ENCODE results near the gene M1AP.

Gene M1AP

DNA sequence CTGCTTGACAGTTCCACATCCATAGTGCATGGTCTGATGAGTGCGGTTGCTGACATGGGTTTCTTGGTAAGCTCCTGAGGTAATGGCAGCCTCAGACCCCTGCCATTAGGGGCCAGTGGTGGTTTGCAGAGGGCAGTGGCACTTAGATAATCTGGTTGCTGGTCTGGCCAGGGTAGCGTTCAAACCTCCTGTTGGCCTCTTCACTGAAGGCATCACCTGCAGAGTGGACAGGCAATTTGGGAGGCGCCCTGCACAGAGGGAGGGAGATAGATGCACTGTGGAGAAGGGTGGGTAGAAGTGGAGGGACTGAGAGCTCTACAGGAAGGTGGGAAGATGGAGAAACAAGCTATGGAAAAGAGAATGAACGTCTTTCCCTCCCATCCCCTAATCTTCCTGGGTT is 114.7 kb downstream of the M1AP start:
- Histone ChIP-seq H3K27ac (ENCODE audit: low read length) (no peak overlapping the region), H3K27me3 (ENCODE audit: control insufficient read depth, insufficient read depth, low read length) (no peaks in the 10 kb centered on the region), H3K36me3 (ENCODE audit: control insufficient read depth, insufficient read depth, low read length) (peaks cover 10% of the 10 kb centered on the region; the same call in 1 of the 2 replicates), H3K4me1 (ENCODE audit: control insufficient read depth, insufficient read depth, low read length) (peaks cover 3% of the 10 kb centered on the region), H3K4me3 (ENCODE audit: low read length) (no peak overlapping the region), H3K9me3 (ENCODE audit: control insufficient read depth, insufficient read depth, low read length) (no peaks in the 10 kb centered on the region)
- no peak for DNase-seq (ENCODE audit: low read depth, low spot score)
- no CpG with 5 or more reads among the region's 4 CpGs for WGBS (ENCODE audit: insufficient coverage, insufficient read length)

DNA sequence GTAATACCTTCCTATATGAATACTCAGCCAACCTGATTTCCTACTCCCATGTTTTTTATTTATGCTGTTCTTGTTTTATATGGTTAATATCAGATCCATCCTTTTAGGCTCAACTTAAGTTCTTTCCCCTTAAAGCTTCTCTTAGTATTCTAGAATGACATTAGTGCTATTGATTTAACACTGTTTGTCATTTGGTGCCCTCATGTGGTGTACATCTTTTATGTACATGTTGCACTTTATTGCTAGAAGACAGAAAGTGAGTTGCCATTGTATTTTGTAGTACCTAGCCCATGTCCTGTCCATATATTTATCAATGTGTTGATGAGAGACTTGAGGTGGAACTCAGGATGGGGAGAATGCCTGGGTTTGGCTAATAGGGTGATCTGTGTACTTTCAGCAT is 115.9 kb downstream of the M1AP start:
- Histone ChIP-seq H3K27ac (ENCODE audit: low read length) (no peak overlapping the region), H3K27me3 (ENCODE audit: control insufficient read depth, insufficient read depth, low read length) (no peaks in the 10 kb centered on the region), H3K9me3 (ENCODE audit: control insufficient read depth, insufficient read depth, low read length) (no peaks in the 10 kb centered on the region), H3K36me3 (ENCODE audit: control insufficient read depth, insufficient read depth, low read length) (peaks cover 12% of the 10 kb centered on the region; the same call in 1 of the 2 replicates), H3K4me3 (ENCODE audit: low read length) (no peak overlapping the region), H3K4me1 (ENCODE audit: control insufficient read depth, insufficient read depth, low read length) (peaks cover 3% of the 10 kb centered on the region)
- no peak for DNase-seq (ENCODE audit: low read depth, low spot score)

DNA sequence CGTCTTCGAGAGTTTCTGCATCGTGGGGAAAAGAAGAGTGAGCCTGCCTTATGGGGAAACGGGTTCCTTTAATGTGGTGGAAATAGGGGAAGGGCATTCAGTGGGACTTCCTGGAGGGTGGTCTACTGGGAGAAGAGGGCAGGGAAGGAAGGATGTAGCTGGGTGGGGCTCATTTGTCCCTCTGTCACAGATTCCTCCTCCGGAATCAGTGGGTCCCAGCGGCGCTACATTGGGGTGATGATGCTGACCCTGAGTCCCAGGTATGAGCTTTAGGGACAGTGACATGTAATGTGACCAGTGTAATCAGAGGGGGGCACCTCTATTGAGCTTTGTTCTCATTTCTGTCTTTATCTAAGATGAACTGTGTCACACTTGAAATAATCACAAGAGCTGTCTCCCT is 116.5 kb downstream of the M1AP start:
- Histone ChIP-seq H3K9me3 (ENCODE audit: control insufficient read depth, insufficient read depth, low read length) (no peaks in the 10 kb centered on the region), H3K4me3 (ENCODE audit: low read length) (no peak overlapping the region), H3K27me3 (ENCODE audit: control insufficient read depth, insufficient read depth, low read length) (no peaks in the 10 kb centered on the region), H3K4me1 (ENCODE audit: control insufficient read depth, insufficient read depth, low read length) (peaks cover 3% of the 10 kb centered on the region), H3K27ac (ENCODE audit: low read length) (no peak overlapping the region), H3K36me3 (ENCODE audit: control insufficient read depth, insufficient read depth, low read length) (peaks cover 15% of the 10 kb centered on the region; the same call in 1 of the 2 replicates)
- no CpG with 5 or more reads among the region's 7 CpGs for WGBS (ENCODE audit: insufficient coverage, insufficient read length)
- no peak for DNase-seq (ENCODE audit: low read depth, low spot score)

DNA sequence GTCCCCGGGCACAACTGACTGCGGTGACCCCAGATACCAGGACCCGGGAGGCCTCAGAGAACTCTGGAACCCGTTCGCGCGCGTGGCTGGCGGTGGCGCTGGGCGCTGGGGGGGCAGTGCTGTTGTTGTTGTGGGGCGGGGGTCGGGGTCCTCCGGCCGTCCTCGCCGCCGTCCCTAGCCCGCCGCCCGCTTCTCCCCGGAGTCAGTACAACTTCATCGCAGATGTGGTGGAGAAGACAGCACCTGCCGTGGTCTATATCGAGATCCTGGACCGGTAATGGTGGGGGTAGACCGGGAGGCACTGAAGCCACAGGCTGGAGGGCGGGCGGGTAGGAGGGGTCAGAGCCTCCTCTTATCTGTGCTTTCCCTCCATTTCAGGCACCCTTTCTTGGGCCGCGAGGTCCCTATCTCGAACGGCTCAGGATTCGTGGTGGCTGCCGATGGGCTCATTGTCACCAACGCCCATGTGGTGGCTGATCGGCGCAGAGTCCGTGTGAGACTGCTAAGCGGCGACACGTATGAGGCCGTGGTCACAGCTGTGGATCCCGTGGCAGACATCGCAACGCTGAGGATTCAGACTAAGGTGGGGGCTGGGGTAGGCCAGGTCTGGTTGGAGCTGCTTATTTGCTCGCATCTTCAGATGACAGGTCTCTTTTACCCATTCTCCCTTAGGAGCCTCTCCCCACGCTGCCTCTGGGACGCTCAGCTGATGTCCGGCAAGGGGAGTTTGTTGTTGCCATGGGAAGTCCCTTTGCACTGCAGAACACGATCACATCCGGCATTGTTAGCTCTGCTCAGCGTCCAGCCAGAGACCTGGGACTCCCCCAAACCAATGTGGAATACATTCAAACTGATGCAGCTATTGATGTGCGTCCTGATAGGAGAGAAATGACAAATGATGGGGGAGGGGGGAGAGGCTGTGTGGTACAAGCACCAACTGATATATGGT is 117.6 kb downstream of the M1AP start:
- H3K36me3 ChIP-seq (ENCODE audit: control insufficient read depth, insufficient read depth, low read length) = peaks cover 18% of the 10 kb centered on the region; the same call in 1 of the 2 replicates
- no peak for DNase-seq (ENCODE audit: low read depth, low spot score)
- H3K4me1 ChIP-seq (ENCODE audit: control insufficient read depth, insufficient read depth, low read length) = peaks cover 3% of the 10 kb centered on the region
- WGBS (ENCODE audit: insufficient coverage, insufficient read length) = no CpG with 5 or more reads among the region's 54 CpGs
- no peak overlapping the region for H3K27ac ChIP-seq (ENCODE audit: low read length)
- H3K9me3 ChIP-seq (ENCODE audit: control insufficient read depth, insufficient read depth, low read length) = no peaks in the 10 kb centered on the region
- peak overlapping the region; percentile 99; the same call in 1 of the 2 replicates for H3K4me3 ChIP-seq (ENCODE audit: low read length)
- H3K27me3 ChIP-seq (ENCODE audit: control insufficient read depth, insufficient read depth, low read length) = no peaks in the 10 kb centered on the region

DNA sequence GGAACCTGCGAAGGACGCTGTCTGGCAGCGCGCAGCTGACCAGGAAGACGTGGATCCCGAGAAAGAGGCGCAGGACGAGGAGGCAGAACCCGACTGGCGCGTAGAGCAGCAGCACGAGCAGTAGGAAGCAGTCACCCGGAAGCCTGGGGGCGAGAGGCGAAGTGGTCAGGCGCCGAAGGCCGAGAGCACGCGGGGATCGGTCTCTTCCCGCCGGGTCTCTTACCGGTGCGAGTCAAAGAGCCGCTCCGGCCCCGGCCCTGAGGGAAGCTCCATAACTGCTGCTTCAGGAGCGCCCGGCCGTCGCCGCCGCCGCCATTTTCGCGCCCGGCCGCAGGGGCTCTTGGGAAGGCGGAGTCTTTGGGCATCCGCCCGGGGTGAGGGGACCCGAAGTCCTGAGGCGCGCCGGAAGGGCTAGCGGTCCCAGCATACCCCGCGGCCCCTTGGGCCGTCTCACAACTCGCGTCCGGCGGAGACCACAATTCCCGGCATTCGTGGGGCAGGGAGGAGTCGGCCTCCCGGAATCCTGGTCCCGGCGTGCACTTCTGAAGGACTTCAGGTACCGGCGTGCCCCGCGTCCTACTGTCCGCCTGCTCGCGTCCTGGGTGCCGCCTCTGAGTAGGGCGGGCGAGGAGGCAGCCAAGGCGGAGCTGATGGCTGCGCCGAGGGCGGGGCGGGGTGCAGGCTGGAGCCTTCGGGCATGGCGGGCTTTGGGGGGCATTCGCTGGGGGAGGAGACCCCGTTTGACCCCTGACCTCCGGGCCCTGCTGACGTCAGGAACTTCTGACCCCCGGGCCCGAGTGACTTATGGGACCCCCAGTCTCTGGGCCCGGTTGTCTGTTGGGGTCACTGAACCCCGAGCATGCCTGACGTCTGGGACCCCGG is 118.5 kb downstream of the M1AP start, which contains the start of the genes AUP1 and HTRA2:
TSS of gene AUP1 (minus strand) at position 350 of the 882 bp plus-strand sequence. CDS start at position 273, 77 bp downstream.
TSS of gene HTRA2 (plus strand) at position 577 of the 882 bp plus-strand sequence. CDS start at position 651, 74 bp downstream.
- H3K27ac ChIP-seq (ENCODE audit: low read length) = no peak within 1 kb of the TSS
- peaks cover 3% of the 10 kb centered on the region for H3K4me1 ChIP-seq (ENCODE audit: control insufficient read depth, insufficient read depth, low read length)
- DNase-seq (ENCODE audit: low read depth, low spot score) = peak; percentile 97
- peak within 1 kb of the TSS; percentile 99 for H3K4me3 ChIP-seq (ENCODE audit: low read length)
- no peaks in the 10 kb centered on the region for H3K27me3 ChIP-seq (ENCODE audit: control insufficient read depth, insufficient read depth, low read length)
- no peaks in the 10 kb centered on the region for H3K9me3 ChIP-seq (ENCODE audit: control insufficient read depth, insufficient read depth, low read length)
- no CpG with 5 or more reads among the region's 87 CpGs for whole genome bisulfite sequencing (ENCODE audit: insufficient coverage, insufficient read length)
- H3K36me3 ChIP-seq (ENCODE audit: control insufficient read depth, insufficient read depth, low read length) = peaks cover 16% of the 10 kb centered on the region; the same call in 1 of the 2 replicates

DNA sequence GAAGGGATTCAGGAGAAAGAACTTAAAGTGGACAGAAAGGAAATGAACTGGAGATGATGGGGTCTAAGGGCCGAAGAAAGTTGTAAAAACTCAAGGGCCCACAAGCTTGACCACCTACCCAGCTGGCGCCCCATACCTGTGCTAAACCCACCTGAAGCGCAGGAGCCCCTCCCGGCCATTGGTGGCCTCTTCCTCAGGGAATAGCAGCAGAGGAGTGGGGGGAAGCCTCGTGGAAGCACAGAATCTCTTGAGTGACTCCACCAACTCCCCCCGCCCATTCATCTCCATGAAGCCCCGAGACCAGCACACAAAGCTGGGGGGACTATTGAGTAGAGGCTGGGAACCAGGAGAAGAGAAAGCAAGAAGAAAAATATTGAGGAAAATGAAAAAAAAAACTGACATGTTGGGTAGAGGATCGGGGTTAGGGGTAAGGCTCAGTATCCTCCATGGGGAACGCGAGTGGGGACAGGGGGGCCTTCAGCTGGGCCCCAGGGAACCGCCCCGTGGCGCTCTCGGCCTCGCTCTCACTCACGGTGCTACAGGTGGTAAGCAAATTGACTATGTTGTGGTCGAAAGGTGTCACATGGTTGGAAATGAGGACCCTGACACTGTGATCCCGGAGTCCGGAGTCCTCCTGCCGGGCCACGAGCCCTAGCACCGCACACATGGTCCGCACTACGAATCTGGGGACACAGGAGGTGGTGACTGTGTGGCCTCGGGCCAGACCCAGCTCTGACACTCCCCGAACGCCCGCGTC is 119.4 kb downstream of the M1AP start:
- peak overlapping the region; percentile 99 for H3K4me3 ChIP-seq (ENCODE audit: low read length)
- H3K9me3 ChIP-seq (ENCODE audit: control insufficient read depth, insufficient read depth, low read length) = no peaks in the 10 kb centered on the region
- peaks cover 3% of the 10 kb centered on the region for H3K4me1 ChIP-seq (ENCODE audit: control insufficient read depth, insufficient read depth, low read length)
- no peak overlapping the region for H3K27ac ChIP-seq (ENCODE audit: low read length)
- peaks cover 16% of the 10 kb centered on the region; the same call in 1 of the 2 replicates for H3K36me3 ChIP-seq (ENCODE audit: control insufficient read depth, insufficient read depth, low read length)
- no peaks in the 10 kb centered on the region for H3K27me3 ChIP-seq (ENCODE audit: control insufficient read depth, insufficient read depth, low read length)
- no peak for DNase-seq (ENCODE audit: low read depth, low spot score)
- WGBS (ENCODE audit: insufficient coverage, insufficient read length) = no CpG with 5 or more reads among the region's 29 CpGs

DNA sequence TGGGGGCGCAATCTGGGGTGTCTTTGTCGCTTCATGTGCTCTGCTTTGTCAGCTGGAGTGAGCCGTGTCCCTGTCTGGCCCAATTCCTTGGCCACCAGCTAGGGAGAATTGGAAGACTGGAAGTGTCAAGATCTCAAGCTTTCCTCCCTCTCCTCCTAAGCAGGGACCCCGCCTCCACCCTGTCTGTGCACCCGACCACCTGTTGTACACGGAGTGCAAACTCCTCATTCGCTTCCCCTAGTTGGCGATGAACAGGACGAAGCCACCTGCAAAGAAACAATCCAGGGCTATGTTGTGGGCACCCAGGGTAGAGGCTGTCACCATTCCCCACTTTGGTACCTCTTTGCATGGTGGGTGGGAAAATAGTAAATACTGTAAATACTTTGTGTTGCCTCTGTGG is 120.4 kb downstream of the M1AP start:
- Histone ChIP-seq H3K36me3 (ENCODE audit: control insufficient read depth, insufficient read depth, low read length) (peaks cover 14% of the 10 kb centered on the region; the same call in 1 of the 2 replicates), H3K27me3 (ENCODE audit: control insufficient read depth, insufficient read depth, low read length) (no peaks in the 10 kb centered on the region), H3K27ac (ENCODE audit: low read length) (no peak overlapping the region), H3K4me3 (ENCODE audit: low read length) (no peak overlapping the region), H3K9me3 (ENCODE audit: control insufficient read depth, insufficient read depth, low read length) (no peaks in the 10 kb centered on the region), H3K4me1 (ENCODE audit: control insufficient read depth, insufficient read depth, low read length) (peaks cover 3% of the 10 kb centered on the region)
- no CpG with 5 or more reads among the region's 9 CpGs for WGBS (ENCODE audit: insufficient coverage, insufficient read length)
- no peak for DNase-seq (ENCODE audit: low read depth, low spot score)

DNA sequence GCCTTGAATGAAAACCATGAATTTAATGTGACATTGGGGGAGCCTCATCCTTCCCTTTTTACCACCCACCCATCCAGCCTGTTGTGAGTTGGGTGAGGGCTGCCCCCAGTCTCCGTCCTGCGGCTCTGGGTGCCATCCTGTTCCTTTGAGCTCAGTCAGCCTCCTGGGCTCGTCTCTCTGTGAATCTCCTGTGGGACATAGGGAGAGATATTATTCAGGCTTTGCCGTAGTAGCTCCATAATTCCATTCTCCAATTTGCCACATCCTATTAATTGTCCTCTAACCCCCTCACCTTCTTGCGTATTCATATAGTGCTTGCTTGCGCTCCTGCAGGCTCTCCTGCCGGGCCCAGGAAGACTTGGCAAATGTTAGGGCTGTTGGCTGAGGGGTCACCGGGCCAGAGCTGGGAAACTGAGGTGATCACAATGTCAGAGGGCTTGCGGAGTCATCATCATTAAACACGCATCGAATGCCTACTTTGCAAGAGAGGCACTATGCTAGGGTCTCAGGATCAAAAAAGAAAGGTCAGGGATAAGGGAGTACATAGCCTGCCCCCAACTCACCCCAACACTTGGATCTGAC is 121.4 kb downstream of the M1AP start:
- H3K27ac ChIP-seq (ENCODE audit: low read length) = no peak overlapping the region
- no CpG with 5 or more reads among the region's 11 CpGs for WGBS (ENCODE audit: insufficient coverage, insufficient read length)
- 0 out of 2 replicates have a peak, but pooled peaks cover 3% of the 10 kb centered on the region for H3K27me3 ChIP-seq (ENCODE audit: control insufficient read depth, insufficient read depth, low read length)
- peaks cover 3% of the 10 kb centered on the region for H3K4me1 ChIP-seq (ENCODE audit: control insufficient read depth, insufficient read depth, low read length)
- H3K9me3 ChIP-seq (ENCODE audit: control insufficient read depth, insufficient read depth, low read length) = no peaks in the 10 kb centered on the region
- DNase-seq (ENCODE audit: low read depth, low spot score) = no peak
- H3K4me3 ChIP-seq (ENCODE audit: low read length) = no peak overlapping the region
- peaks cover 10% of the 10 kb centered on the region; the same call in 1 of the 2 replicates for H3K36me3 ChIP-seq (ENCODE audit: control insufficient read depth, insufficient read depth, low read length)

DNA sequence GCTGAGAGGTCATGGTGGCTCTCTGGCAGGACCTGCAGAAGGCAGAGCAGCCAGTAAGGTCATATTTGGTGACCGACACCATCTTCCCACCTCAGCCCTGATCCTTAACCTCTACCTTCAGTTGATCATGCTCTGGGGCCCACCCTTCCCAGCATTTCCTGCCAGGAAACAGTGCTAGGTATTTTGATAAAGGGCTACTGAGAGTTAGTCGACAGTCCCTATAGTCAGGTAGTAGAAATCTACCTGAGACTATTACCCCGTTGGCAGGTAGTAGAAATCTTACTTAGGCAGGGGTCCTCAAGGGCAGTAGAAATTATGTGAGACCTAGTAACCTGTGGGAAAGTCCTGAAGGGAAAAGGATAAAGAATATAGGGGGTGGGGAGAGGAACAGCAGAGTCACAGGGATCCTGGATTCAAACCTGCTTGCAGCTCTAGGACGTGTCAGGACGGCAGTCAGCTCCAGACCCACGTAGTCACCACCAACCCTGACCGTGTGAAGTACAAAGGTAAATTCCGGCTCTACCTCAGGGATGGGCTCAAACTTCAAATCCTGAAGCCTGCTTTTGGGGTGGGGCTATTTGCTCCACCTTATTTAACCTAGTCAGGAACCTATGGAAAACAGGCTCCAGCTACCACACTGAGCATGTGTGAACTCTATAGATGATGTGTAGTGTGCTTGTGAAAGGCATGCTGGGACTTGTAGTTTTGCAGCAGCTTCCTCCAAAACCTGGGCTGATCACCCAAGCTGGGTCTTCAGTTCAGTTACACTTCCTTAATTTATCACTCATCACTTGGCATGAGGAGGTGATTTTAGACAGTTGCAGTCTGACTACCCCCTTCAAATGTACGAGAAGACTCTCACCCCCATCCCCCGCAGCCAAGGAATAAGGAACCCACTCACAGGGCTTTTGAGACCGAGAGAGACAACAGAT is 122.1 kb downstream of the M1AP start, which contains the start of gene DQX1:
TSS of gene DQX1 (minus strand) at position 515 of the 932 bp plus-strand sequence. CDS start at position 13, 502 bp downstream.
- Histone ChIP-seq H3K27me3 (ENCODE audit: control insufficient read depth, insufficient read depth, low read length) (0 out of 2 replicates have a peak, but pooled peaks cover 3% of the 10 kb centered on the region), H3K27ac (ENCODE audit: low read length) (no peak within 1 kb of the TSS), H3K4me3 (ENCODE audit: low read length) (no peak within 1 kb of the TSS), H3K36me3 (ENCODE audit: control insufficient read depth, insufficient read depth, low read length) (peaks cover 10% of the 10 kb centered on the region; the same call in 1 of the 2 replicates), H3K4me1 (ENCODE audit: control insufficient read depth, insufficient read depth, low read length) (peaks cover 3% of the 10 kb centered on the region), H3K9me3 (ENCODE audit: control insufficient read depth, insufficient read depth, low read length) (no peaks in the 10 kb centered on the region)
- no CpG with 5 or more reads among the region's 11 CpGs for WGBS (ENCODE audit: insufficient coverage, insufficient read length)
- no peak for DNase-seq (ENCODE audit: low read depth, low spot score)

Data from iPS DF 6.9 (cell line).